Lower lobe of right lung (tissue), 2 donors: ENCODE measurements around the gene CACNA2D2. TPM values are rescaled to one million over a fixed set of nuclear protein-coding genes. Genes with fewer than 3 reads are reported as not detected.
A peak's percentile ranks its signal among the peaks of the same experiment; 100 is the strongest.

Experiments used
- ATAC-seq, 2 donors: fragments of 200-7000 bp; cut with Tn5 transposase; one replicate each; pipeline ENCODE4 v1.9.1; 2020 to 2022; ENCODE audit warnings: mild to moderate bottlenecking in 2 of 2, moderate library complexity in 2 of 2
- DNase-seq: peaks from one replicate; pipeline ENCODE4 v3.0.0-alpha.2; 2020
- H3K27ac ChIP-seq: fragments of 200-600 bp; one replicate; pipeline ENCODE4 v1.8.0; 2022
- H3K27me3 ChIP-seq: fragments of 200-600 bp; one replicate; pipeline ENCODE4 v1.8.0; 2022; ENCODE audit warnings: low read depth
- H3K36me3 ChIP-seq: fragments of 200-600 bp; one replicate; pipeline ENCODE4 v1.8.0; 2022; ENCODE audit warnings: mild to moderate bottlenecking
- H3K4me1 ChIP-seq: fragments of 200-600 bp; one replicate; pipeline ENCODE4 v1.8.0; 2022
- H3K4me3 ChIP-seq: fragments of 200-600 bp; one replicate; pipeline ENCODE4 v1.8.0; 2022; ENCODE audit warnings: mild to moderate bottlenecking
- H3K9me3 ChIP-seq: fragments of 200-600 bp; one replicate; pipeline ENCODE4 v1.8.0; 2022
- CTCF ChIP-seq: fragments of 200-600 bp; IDR thresholded peaks from one replicate; pipeline ENCODE4 v1.8.0; 2022; ENCODE audit warnings: antibody characterized with exemption, mild to moderate bottlenecking
- intact Hi-C: fragments of 100-400 bp; cut with DNase I; formaldehyde crosslinking; loops from one replicate; pipeline ENCODE4 v1.11.0; 2022
- total RNA-seq: library from RNA; stranded (reverse); fragmentation: NEBNext Ultra II Directional; extraction: Animal tissue kit (Norgen Biotek cat#: 25700); gene quantifications from one replicate; pipeline ENCODE4 v1.2.1, GENCODE V29; 2021
- donor health status: DM: no; HTN: yes; CAD: no; lungs with severe emphysema.

CACNA2D2 gene
- total RNA-seq, 1 donor from 2014 or later = 105 TPM

- Histone ChIP-seq H3K4me1 (peaks cover 16% of the 10 kb centered on the region), H3K9me3 (no peaks in the 10 kb centered on the region), H3K27me3 (no peaks in the 10 kb centered on the region), H3K27ac (no peak overlapping the region), H3K4me3 (no peak overlapping the region), H3K36me3 (no peaks in the 10 kb centered on the region)
- no peak for DNase-seq
- no peak for ATAC-seq
- intact Hi-C loops = no loop called here
- TF ChIP-seq CTCF = no peak
Observed at GRCh38 chr3:50483374-50483773, 20.1 kb downstream of the CACNA2D2 start.

GRCh38 chr3:50481992-50482391, 21.4 kb downstream of the CACNA2D2 start:
- H3K27ac ChIP-seq = peak overlapping the region; percentile 18
- H3K27me3 ChIP-seq = no peaks in the 10 kb centered on the region
- peak; percentile 77 for DNase-seq
- no peak for TF ChIP-seq CTCF
- H3K9me3 ChIP-seq = no peaks in the 10 kb centered on the region
- H3K36me3 ChIP-seq = no peaks in the 10 kb centered on the region
- peak; percentile 81 to 83 for ATAC-seq
- H3K4me3 ChIP-seq = no peak overlapping the region
- H3K4me1 ChIP-seq = peaks cover 16% of the 10 kb centered on the region
- intact Hi-C loops = no loop called here

- ATAC-seq (no peak), DNase-seq (no peak)
- peaks cover 2% of the 10 kb centered on the region for H3K36me3 ChIP-seq
- no peaks in the 10 kb centered on the region for H3K27me3 ChIP-seq
- no peaks in the 10 kb centered on the region for H3K9me3 ChIP-seq
- peaks cover 16% of the 10 kb centered on the region for H3K4me1 ChIP-seq
- H3K4me3 ChIP-seq = no peak overlapping the region
- H3K27ac ChIP-seq = no peak overlapping the region
- intact Hi-C loops = no loop called here
- no peak for TF ChIP-seq CTCF
Observed at GRCh38 chr3:50480471-50480870, 23.0 kb downstream of the CACNA2D2 start.

GRCh38 chr3:50479523-50479922, 23.9 kb downstream of the CACNA2D2 start:
- H3K4me1 ChIP-seq = peaks cover 21% of the 10 kb centered on the region
- no peak overlapping the region for H3K4me3 ChIP-seq
- DNase-seq = no peak
- H3K27ac ChIP-seq = no peak overlapping the region
- no peak for ATAC-seq
- no peaks in the 10 kb centered on the region for H3K9me3 ChIP-seq
- no peaks in the 10 kb centered on the region for H3K27me3 ChIP-seq
- intact Hi-C loops = no loop called here
- TF ChIP-seq CTCF = no peak
- peaks cover 8% of the 10 kb centered on the region for H3K36me3 ChIP-seq

- intact Hi-C loops = no loop called here
Observed at GRCh38 chr3:50478671-50479260, 24.7 kb downstream of the CACNA2D2 start.

More at GRCh38 chr3:50478671-50479260, 24.7 kb downstream of the CACNA2D2 start:
- Histone ChIP-seq H3K36me3 (peaks cover 15% of the 10 kb centered on the region), H3K27me3 (no peaks in the 10 kb centered on the region), H3K27ac (no peak overlapping the region), H3K4me1 (peaks cover 23% of the 10 kb centered on the region), H3K9me3 (no peaks in the 10 kb centered on the region), H3K4me3 (no peak overlapping the region)
- no peak for TF ChIP-seq CTCF
- DNase-seq (no peak), ATAC-seq (no peak)
